ENCODE measurements around the gene LRCOL1.

LRCOL1 gene

DNA sequence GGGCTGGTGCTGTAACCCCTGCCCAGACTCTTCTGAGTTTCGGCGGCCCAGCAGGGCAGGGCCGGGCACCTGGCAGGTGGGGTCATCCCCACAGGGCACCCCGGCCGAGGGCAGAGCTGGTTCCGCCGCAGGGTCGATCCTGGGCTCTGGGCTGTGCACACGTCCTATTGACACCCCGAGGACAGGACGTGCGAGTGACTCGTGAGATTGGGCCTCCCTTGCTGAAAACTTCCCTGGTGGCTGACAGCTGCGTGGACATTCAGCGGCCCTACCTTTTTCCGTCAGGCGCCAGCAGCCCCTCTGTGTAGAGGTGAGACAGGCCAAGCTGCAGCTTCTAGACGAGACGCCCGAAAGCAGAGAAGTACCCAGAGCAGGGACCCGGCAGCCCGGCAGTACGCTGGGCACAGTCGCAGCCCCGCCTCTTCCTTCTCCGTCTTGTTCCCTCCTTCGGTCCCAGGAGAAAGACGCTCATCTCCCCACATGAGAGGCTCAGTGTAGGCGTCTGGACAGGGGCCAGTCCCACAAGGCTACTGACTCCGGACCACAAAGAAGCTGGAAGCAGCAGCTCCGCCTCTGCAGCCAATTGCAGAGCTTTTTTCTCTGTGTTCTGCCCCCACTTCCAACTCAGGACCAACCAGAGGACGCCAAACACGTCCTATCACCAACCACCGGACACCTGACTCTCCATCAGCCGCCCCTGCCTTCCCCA is at the start of gene LRCOL1:
Gene LRCOL1, minus strand, starts transcription at position 532 of the 709 bp plus-strand sequence. CDS start 4,331 bp downstream, outside the sequence.
- DNase-seq (ENCODE audit: low spot score), result peak; percentile 63

DNA sequence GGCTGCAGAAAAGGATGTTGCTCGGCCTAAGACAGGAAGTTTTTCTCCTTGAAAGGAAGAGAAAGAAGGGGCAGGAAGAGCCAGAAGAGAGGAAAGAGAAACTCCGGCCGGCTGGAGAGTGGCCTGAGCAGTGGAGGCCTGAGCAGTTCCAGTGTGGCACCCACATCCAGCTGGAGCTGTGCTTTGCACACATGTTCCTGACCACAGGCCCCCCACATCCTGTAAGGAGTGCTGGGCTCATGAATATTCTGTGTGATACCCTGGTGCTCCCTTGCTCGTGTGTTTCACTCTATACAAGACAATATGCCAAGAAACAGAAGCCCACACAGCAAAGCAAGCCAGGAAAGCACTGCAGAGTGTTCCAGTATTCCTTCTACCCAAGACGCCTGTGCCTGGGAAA is 49.7 kb upstream of the LRCOL1 start:
- DNase-seq (ENCODE audit: low spot score), result no peak

DNA sequence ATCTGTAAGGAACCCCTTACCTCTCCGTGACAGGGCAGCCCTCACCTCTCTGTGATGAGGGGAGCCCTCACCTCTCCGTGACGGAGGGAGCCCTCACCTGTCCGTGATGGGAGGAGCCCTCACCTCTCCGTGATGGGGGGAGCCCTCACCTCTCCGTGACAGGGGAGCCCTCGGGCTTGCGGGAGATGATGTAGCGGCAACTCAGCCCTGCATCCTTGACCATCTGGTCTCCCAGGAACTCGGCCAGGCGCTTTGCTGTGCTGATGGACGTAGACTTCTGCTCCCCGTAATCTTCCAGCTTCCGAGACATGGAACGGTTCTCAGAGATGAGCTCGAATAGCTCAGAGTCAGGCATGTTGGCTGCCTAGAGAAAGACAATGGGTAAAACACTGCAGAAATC is 48.8 kb upstream of the LRCOL1 start:
- DNase-seq (ENCODE audit: low spot score), result no peak

DNA sequence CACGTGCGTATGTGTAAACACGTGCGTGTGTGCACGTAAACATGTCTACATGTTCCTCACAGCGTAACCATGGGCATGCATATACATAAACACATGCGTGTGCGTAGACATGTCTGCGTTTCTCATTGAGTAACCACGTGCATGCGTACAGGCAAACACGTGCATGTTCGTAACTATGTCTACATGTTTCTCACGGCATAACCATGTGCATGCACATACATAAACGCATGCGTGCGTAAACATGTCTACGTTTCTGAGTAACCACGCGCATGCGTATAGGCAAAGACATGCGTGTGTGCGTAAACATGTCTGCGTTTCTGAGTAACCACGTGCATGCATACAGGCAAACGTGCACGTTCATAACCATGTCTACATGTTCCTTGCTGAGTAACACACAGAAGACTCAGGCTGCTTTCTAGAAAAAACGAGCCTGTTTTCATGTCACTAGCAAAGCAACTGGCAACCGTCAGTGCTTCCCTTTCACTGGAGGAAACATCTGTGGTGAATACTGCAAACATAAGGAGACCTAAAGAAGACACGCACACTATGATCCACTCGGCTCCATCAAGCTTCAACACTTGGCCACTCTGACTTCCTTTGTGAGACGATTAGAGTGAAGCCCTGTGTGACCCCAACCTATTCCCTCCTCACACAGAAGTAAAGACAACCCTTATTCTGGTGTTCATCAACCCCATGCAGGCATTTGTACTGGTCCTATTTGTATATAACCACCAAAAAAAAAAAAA is 47.9 kb upstream of the LRCOL1 start:
- no peak for DNase-seq (ENCODE audit: low spot score)

DNA sequence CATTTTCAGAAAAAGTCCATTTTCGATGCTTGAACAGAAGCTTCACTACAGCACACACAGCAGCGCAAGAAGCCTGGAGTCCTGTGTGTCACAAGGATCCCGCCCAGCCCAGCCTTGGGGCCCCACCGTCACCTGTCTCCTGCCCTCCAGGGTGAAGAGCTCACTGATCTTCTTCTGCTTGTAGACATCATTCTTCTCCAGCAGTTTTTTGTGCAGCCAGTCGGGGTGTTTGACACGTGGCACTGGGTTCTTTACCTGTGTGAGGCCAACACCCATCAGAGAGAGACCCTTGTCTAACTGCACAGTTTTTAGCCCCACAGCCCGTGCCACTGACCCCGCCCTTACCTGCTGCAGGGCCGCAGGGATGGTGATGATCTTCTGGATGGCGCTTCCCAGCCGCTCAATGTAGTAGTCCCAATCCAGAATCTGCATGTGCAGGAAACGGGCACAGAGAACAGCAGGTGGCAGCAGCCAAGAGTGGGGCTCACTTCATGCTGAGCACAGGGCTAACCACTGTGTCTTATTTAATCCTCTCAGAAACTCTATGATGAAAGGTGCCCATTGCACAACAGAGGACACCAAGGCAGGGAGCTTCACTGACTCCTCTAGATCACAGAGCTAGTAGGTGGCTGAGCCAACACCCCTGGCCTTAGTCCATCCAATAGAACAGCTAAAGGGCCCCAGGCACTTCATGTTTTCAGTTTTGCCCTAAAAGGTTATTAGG is 46.8 kb upstream of the LRCOL1 start:
- DNase-seq (ENCODE audit: low spot score), result no peak

DNA sequence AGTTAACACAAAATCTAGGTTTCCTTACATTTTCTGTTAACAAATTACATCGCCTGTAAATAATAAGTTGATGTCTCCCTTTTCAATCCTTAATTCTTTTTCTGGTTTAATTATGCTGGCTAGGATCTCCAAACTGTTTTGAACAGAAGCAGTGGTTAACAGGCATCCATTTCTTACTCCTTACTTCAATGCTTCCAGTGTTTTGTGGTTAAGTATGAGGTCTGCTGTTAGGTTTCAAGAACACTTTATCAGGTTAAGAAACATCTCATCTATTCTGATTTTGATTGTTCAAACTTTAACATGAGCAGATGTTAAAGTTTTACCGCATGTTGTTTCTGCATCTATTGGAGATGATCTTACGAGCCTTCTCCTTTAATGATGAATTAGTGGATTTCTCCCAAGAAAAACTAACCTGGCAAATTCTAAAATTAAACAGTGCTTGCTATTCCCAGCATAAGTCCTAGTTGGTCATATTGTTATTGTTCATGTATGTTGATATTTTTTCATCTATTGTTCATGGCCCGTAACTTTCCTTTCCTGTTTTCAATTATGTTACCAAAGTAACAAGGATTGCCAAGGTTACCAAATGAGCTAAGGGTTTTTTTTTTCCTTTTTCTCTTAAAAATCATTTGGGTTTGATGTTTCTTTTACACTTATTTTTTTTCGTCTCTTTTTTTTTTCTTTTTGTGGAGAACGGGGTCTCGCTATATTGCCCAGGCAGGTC is 43.3 kb upstream of the LRCOL1 start:
- no peak for DNase-seq (ENCODE audit: low spot score)

DNA sequence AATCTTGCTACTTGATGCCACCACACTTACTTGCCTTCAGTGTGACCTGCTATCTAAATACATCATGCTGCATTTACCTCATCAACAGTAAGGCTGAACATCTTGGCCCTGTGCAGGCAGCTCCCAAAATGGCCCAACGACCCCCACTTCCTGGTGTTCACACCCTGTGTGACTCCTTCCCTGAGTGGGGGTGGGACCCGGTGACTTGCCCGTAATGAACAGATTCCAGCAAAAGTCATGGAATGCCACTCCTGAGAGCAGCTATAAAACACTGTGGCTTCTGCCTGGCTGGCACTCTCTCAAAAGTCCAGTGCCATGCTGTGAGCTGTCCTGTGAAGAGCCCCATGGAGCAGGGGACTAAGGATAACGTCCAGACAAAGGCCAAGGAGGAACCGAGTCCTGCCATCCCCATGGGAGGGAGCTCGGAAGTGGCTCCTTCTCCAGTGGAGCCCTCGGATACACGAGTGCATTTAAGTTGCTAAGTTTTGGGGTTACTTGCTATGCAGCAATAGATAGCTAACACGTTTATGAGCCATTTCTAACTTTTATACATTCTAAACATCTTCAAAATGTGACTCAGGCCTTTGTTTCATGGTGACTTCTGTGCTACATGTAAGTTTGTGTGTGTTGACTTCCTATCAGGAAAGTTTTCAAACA is 41.2 kb upstream of the LRCOL1 start:
- no peak for DNase-seq (ENCODE audit: low spot score)

DNA sequence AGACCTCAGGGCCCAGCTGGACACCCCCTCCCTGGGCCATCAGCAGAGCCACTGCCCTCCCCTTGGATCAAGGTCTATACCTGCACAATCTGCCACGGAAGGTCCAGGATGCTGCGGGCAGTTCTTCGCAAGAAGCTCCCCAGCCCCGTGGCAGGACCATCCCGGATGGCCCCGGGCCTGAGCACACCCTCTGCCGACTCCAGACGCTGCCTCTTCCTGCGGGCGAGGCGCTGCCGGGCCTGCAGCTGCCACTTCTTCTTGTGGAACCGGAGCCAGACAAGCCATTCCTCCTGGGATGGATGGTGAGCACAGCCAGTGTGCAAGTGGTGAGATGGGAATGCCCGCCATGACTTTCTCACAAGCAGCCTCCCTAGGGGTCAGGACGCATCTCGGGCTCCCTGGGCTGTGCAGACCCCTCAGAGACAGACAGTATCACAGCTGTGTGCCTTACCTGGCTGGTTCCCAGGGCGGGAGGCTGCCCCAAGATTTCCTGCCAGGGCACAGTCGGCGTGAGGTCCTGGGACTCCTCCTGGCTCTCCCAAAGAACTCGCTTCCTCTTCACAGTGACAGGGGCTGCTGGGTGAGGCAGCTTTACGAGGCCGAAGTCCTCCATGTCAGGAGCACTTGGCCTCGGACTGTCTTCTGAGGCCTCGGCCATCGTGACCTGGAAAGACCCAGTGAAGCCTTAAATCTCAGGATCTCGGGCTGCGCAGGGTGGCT is 39.0 kb upstream of the LRCOL1 start:
- no peak for DNase-seq (ENCODE audit: low spot score)

DNA sequence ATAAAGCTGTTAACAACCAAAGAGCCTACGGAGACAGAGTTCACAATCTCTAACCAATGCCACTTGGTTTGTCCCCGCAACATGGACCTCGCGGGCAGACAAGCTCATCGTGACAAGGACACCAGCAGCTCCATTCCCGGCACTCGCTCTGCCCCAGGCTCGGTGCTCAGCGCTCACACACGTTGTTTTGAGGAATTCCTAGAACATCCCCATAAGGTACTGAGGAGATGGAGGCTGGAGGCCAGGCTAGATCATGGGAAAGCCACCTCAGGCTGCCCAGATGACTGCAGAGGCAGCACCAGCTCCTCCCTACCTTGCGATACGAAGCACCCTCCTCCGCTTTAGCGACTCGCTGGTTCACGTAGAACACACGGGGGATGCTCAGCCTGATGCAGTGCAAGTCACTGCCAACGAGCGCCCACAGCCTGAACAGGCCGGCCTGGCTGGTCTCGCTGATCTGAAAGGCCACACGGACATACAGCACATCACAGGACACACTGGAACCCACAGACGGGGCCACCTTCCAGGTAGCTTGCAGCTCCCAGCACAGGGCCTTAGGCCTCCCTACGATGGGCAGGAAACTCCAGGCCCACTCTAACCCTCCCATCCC is 38.3 kb upstream of the LRCOL1 start:
- DNase-seq (ENCODE audit: low spot score), result no peak

DNA sequence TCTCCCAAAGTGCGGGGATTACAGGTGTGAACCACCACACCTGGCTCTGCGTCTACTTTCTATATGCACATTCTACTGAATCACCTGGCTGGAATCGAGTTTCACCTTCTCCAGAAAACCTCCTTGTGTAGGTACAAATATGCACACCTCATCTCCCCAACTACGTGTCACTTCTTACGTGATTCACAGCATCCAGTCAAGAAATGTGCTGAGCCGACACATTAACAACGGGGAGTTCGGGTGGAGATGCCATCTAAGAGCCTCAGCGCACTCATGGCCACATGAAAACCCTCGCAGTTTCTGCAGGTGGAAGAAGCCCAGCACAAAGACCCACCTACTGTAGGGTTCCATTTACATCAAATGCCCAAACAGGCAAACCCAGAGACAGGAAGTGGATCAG is 37.5 kb upstream of the LRCOL1 start:
- DNase-seq (ENCODE audit: low spot score), result no peak

DNA sequence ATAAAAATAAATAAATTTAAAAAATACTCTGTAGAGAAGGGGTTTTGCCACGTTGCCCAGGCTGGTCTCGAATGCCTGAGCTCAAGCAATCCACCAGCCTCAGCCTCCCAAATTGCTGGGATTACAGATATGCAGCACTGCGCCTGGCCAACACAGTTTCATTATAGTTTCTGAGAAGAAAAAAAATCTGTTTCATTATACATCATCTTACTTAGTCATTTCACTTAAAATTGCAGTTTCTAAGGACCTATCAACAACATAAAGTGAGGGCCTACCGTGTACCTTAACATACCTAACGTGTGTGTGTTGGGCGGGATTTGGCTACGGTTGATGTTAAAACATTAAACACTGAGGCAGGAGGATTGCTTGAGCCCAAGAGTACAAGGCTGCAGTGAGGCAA is 36.5 kb upstream of the LRCOL1 start:
- no peak for DNase-seq (ENCODE audit: low spot score)

DNA sequence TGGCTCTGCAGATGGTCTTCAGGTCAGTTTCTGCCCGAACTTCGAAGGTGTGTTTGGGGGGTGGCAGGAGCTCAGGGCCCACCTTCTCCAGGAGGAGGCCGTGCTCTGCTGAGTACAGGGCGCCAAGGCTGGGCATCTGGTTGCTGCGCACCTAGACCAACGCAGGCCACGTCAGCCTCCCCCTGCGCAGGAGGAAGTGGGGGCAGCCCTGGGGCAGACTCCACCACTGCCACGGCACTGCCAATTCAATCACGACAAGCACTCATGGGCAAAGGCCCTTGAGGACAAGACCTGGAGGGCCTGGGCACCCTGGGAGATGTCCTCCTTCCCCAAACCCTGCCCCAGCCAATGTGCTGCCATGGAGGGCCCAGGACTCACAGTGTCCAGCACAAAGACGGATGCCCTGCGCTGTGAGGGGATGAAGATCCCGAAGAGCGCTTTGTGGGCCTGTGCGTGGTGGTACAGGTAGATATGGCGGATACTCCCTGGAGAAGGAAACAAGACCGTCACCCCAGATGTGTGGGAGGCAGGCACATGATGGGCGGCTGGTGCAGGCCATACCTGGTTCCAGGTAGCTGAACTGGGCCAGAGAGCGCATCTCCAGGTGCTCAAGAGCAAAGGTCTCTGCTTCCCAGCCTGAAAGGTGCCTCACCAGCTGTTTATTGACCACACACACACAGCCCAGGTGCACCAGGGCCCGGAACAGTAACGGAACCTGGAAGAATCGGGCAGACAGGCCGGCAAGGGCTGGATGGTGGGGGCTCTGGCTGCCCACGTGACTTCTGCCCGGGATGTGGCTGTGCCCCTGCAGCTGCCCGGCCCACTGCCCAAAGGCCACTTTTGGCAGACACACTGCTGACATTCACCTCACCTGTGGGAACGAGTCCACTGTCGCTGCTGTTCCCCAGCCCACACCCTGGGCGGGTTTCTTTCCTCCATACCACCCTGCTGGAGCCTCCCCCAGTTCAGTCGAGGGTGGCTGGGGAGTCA is 32.8 kb upstream of the LRCOL1 start:
- DNase-seq (ENCODE audit: low spot score), result no peak

DNA sequence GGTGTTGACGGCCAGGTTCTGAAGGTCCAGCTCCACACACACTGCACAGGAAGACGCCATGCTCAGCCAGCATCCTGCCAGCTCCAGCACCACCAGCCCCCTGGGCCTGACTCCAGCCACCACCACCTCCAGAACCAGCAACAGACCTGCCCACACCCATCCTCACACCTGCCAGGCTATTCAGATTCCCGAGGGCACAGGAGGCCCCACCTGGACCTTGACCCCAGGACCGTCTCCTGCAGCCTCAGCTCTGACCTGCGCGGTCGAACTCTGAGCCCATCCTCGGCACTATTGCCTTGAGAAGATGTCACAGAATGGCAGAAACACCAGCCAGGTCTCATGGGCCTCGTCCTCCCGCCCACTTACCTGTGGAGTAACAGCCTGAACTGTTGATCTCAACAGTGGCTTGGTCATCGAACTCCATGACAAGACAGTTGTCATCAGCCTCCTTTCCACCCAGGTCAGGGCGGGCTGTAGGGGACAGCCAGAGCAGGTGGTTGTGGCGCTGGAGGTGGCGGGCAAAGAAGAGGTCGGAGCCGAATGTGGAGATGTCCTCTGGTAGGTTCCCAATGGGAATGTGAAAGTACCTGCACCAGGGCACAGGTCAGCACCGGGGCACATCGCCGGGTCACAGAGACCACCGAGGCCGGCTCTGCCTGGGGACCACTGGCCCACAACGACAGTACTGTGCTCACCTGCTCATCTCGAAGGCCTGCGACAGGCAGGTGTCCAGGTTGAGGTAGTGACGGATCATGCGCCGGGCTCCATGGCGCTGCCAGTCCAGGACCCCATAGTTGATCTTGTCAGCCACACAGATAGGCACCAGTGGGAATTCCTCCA is 31.6 kb upstream of the LRCOL1 start:
- no peak for DNase-seq (ENCODE audit: low spot score)

DNA sequence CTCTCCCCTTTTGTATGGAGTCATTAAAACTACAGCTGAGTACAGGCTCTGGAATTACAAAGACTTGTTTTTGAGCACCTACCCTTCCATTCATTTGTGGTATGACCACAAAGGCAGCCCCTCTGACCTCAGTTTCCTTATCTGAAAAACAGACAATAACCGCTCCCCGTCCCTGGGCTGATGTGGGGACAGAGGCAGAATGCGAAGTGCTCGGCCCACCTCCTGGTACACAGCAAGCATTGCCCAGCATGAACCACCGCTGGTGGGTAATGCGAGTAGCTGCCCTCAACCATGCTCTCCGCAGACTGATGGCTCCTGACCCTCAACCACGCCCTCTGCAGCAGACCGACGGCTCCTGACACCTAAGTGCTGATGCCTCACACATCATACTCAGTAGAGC is 30.6 kb upstream of the LRCOL1 start:
- DNase-seq (ENCODE audit: low spot score), result no peak

DNA sequence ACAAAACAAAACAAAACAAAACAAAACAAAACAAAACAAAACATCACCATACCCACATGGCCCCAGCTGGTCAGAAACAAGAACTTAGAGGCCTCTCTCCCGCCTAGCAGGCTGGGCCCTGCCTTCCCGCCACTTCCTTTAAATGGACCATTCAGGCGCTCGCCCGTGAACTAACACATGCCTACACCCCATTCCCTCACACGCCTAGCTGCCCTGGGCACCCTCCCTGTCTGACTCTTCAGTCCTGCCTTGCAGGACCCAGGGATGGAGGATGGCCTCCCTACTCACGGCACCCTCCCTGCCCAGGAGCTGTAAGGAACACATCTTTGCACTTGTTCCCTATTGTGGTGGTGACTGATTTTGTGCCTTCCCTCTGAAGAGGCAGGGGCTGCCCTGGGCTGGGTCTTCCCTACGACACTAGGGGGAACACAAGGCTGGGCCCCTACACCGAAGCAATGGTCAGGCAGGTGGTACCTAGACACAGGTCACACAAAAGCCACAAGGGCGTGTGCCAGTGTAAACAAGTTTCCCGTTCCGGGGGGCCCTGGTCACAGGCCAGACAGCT is 29.7 kb upstream of the LRCOL1 start:
- no peak for DNase-seq (ENCODE audit: low spot score)

DNA sequence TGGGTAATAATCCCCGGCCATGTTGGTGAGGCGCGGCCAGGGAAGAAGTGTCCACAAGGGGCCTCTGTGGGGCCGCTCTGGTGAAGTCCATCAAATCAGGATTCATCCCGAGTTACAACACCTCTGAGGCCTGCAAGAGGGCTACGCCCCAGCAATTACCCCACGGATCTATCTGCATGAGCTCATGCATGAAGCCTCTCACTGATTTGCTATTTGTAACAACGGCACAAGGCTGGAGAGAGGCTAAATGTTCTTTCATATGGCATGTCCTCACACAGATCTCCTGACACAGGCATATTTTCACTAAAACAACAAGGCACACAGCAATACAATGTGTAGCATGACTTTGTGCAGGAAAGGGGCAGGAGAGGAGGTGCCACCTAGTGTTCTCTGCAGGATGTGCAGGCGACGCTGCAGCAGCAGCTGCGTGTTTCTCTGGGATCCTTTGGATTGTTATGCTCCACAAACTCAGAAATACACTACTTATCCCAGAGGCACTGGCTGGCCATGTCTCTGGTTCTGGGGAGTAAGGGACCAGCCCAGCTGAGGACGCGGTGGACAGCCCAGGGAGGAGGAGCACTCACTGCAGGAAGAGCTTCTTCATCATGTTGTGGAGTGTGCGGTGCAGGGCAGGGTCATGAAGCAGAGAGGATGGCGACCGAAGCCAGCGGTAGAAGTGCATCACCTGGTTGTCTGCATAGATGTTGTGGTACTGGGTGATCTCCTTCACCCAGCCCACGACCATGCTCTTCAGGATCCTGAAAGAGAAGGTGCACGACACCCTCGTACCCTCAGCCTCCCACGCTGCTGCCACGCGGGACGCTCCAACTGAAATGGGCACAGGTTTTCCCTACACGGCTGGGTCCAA is 28.4 kb upstream of the LRCOL1 start:
- peak; percentile 51 for DNase-seq (ENCODE audit: low spot score)

DNA sequence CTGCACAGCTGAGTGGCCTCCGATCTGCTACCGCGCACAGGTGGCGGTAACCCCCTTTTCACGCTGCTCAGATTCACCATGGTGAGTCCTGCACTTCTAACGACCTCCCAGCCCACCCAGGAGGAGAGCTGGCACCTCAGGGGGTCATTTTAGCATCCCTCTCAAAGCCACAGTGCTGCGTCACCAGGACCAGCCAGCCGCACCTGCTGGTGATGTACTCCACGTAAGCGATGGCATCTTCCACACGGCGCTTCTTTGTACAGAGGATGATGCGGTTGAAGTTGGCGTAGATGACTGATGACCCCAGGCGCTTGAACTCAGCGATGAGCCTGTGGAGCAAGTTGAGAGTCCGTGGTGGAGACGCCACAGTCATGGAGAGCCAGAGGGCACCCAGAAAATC is 27.4 kb upstream of the LRCOL1 start:
- no peak for DNase-seq (ENCODE audit: low spot score)

Data from COLO829 (cell line).